Small intestine (tissue), 7 donors: ENCODE data around the gene HEMK1. TPM values are rescaled to one million over a fixed set of nuclear protein-coding genes. Genes with fewer than 3 reads are reported as not detected.

Experiments
- DNase-seq, 2 donors: peaks; one replicate each; pipeline versions ENCODE4 v3.0.0 to v3.0.0-alpha.2; 2013
- FAIRE-seq: peaks from 2 replicates; lab custom pipeline; 2012; peaks lifted over from hg19 to GRCh38; lab: Jason Lieb, UNC
- H3K27ac ChIP-seq, 3 donors: one replicate each; pipeline ENCODE4 v1.5.1; 2013; ENCODE audit warnings: low read length in 2 of 3, mild to moderate bottlenecking in 2 of 3, control low read depth in 1 of 3, inconsistent platforms in 1 of 3, low read depth in 1 of 3, moderate library complexity in 1 of 3
- H3K27me3 ChIP-seq, 3 donors: one replicate each; pipeline ENCODE4 v1.6.1; 2013; ENCODE audit warnings: low read length in 3 of 3, inconsistent platforms in 1 of 3; ENCODE audit not compliant: control insufficient read depth in 3 of 3, insufficient read depth in 3 of 3
- H3K36me3 ChIP-seq, 3 donors: one replicate each; pipeline ENCODE4 v1.6.1; 2013; ENCODE audit warnings: low read length in 3 of 3, inconsistent platforms in 1 of 3, low read depth in 1 of 3, mild to moderate bottlenecking in 1 of 3, moderate library complexity in 1 of 3; ENCODE audit not compliant: control insufficient read depth in 3 of 3, insufficient read depth in 2 of 3
- H3K4me1 ChIP-seq, 3 donors: one replicate each; pipeline ENCODE4 v1.6.1; 2013; ENCODE audit warnings: low read length in 2 of 3, inconsistent platforms in 1 of 3, low read depth in 1 of 3, mild to moderate bottlenecking in 1 of 3, moderate library complexity in 1 of 3; ENCODE audit not compliant: control insufficient read depth in 3 of 3, insufficient read depth in 2 of 3
- H3K4me3 ChIP-seq, 3 donors: one replicate each; pipeline ENCODE4 v1.5.1; 2013; ENCODE audit warnings: low read length in 3 of 3, control low read depth in 1 of 3, inconsistent platforms in 1 of 3, low read depth in 1 of 3, mild to moderate bottlenecking in 1 of 3, moderate library complexity in 1 of 3
- H3K9me3 ChIP-seq, 2 donors: one replicate each; pipeline ENCODE4 v1.6.1; 2013; ENCODE audit warnings: low read depth in 1 of 2, low read length in 1 of 2; ENCODE audit not compliant: control insufficient read depth in 2 of 2, insufficient read depth in 1 of 2
- WGBS, 3 donors: extraction: QIAGEN DNeasy Blood & Tissue Kit; methylation state at CpG; one replicate each; pipeline ENCODE4 v1.1.7; 2013; 5-methylcytosine and 5-hydroxymethylcytosine counted together
- polyA plus RNA-seq, 4 donors: library from polyadenylated mRNA; stranded (reverse) in 3 of 4; unstranded in 1 of 4; fragments of 200-250 nt in 3 of 4; fragments of 120-200 nt in 1 of 4; gene quantifications; one replicate each; pipeline versions ENCODE4 v1.2.1 to v1.2.3, GENCODE V29; 2013
- donor health status: healthy with polysubstance abuse.
- donor health status: control.
- donor health status: control.
- donor health status: Bipolar disorder and iron deficiency.
- donor health status: healthy.

The HEMK1 gene
- polyA plus RNA-seq, 4 donors = 13.9 to 30.1 (median 16.0) TPM

GRCh38 chr3:50592568-50592967 is 23.2 kb downstream of the HEMK1 start:
- FAIRE-seq (no peak), DNase-seq (peak in 1 of 2 donors; percentile 27)
- no peak overlapping the region for H3K4me3 ChIP-seq
- 11 to 41% (median 29%) methylated on average over 5 of the region's 5 CpGs for WGBS, 3 donors
- no peaks in the 10 kb centered on the region for H3K36me3 ChIP-seq
- H3K4me1 ChIP-seq = peaks cover 0 to 34% (median 3%) of the 10 kb centered on the region in 3 donors
- no peaks in the 10 kb centered on the region for H3K9me3 ChIP-seq
- no peaks in the 10 kb centered on the region for H3K27me3 ChIP-seq
- no peak overlapping the region for H3K27ac ChIP-seq

- no peaks in the 10 kb centered on the region for H3K27me3 ChIP-seq
- no peak for FAIRE-seq
- H3K9me3 ChIP-seq = no peaks in the 10 kb centered on the region
- DNase-seq = no peak
- no peak overlapping the region for H3K4me3 ChIP-seq
- 33 to 53% (median 41%) methylated on average over 2 of the region's 2 CpGs for WGBS, 3 donors
- peaks cover 0 to 5% (median 0%) of the 10 kb centered on the region in 3 donors for H3K36me3 ChIP-seq
- H3K27ac ChIP-seq = no peak overlapping the region
- H3K4me1 ChIP-seq = peaks cover 0 to 22% (median 3%) of the 10 kb centered on the region in 3 donors
Measured at GRCh38 chr3:50594253-50594785, 25.0 kb downstream of the HEMK1 start.

- H3K9me3 ChIP-seq = no peaks in the 10 kb centered on the region
- peaks cover 9 to 54% (median 21%) of the 10 kb centered on the region in 3 donors for H3K4me1 ChIP-seq
- no peak overlapping the region for H3K4me3 ChIP-seq
- FAIRE-seq (no peak), DNase-seq (no peak)
- H3K27ac ChIP-seq = no peak overlapping the region
- peaks cover 0 to 34% (median 0%) of the 10 kb centered on the region in 3 donors for H3K36me3 ChIP-seq
- 88 to 94% (median 92%) methylated on average over 6 of the region's 6 CpGs for WGBS, 3 donors
- H3K27me3 ChIP-seq = no peaks in the 10 kb centered on the region
Measured at GRCh38 chr3:50599115-50599715, 29.9 kb downstream of the HEMK1 start.

- H3K36me3 ChIP-seq = peaks cover 0 to 39% (median 0%) of the 10 kb centered on the region in 3 donors
- FAIRE-seq (no peak), DNase-seq (no peak)
- H3K4me3 ChIP-seq = no peak overlapping the region
- no peaks in the 10 kb centered on the region for H3K27me3 ChIP-seq
- WGBS, 3 donors = 80 to 83% (median 82%) methylated on average over 1 of the region's 1 CpG
- H3K4me1 ChIP-seq = peaks cover 9 to 55% (median 21%) of the 10 kb centered on the region in 3 donors
- H3K9me3 ChIP-seq = no peaks in the 10 kb centered on the region
- H3K27ac ChIP-seq = peak overlapping the region in 1 of 3 donors; percentile 35
Measured at GRCh38 chr3:50599716-50600118, 30.4 kb downstream of the HEMK1 start.

- no peaks in the 10 kb centered on the region for H3K27me3 ChIP-seq
- DNase-seq (peak in 1 of 2 donors; percentile 27), FAIRE-seq (no peak)
- H3K4me3 ChIP-seq = no peak overlapping the region
- no peaks in the 10 kb centered on the region for H3K9me3 ChIP-seq
- 53 to 72% (median 68%) methylated on average over 8 to 9 of the region's 9 CpGs for WGBS, 3 donors
- H3K36me3 ChIP-seq = peaks cover 0 to 44% (median 0%) of the 10 kb centered on the region in 3 donors
- H3K4me1 ChIP-seq = peaks cover 9 to 57% (median 21%) of the 10 kb centered on the region in 3 donors
- H3K27ac ChIP-seq = peak overlapping the region; percentile 86 to 98 (median 97)
Measured at GRCh38 chr3:50600141-50600753, 30.9 kb downstream of the HEMK1 start.

GRCh38 chr3:50600841-50601591 is 31.7 kb downstream of the HEMK1 start:
- Histone ChIP-seq H3K27ac (peak overlapping the region; percentile 86 to 98 (median 97)), H3K27me3 (no peaks in the 10 kb centered on the region), H3K36me3 (peaks cover 0 to 52% (median 1%) of the 10 kb centered on the region in 3 donors), H3K4me3 (no peak overlapping the region), H3K9me3 (no peaks in the 10 kb centered on the region), H3K4me1 (peaks cover 9 to 60% (median 21%) of the 10 kb centered on the region in 3 donors)
- DNase-seq = peak; percentile 96 to 97
- no peak for FAIRE-seq
- 1 to 5% (median 2%) methylated on average over 14 of the region's 14 CpGs for whole genome bisulfite sequencing, 3 donors

GRCh38 chr3:50602595-50603191 is 33.4 kb downstream of the HEMK1 start:
- DNase-seq (peak; percentile 73), FAIRE-seq (no peak)
- Histone ChIP-seq H3K4me1 (peaks cover 9 to 76% (median 21%) of the 10 kb centered on the region in 3 donors), H3K27me3 (no peaks in the 10 kb centered on the region), H3K9me3 (no peaks in the 10 kb centered on the region), H3K4me3 (no peak overlapping the region), H3K36me3 (peaks cover 0 to 69% (median 3%) of the 10 kb centered on the region in 3 donors), H3K27ac (peak overlapping the region; percentile 86 to 98 (median 97))
- WGBS, 3 donors = 42 to 60% (median 51%) methylated on average over 9 of the region's 9 CpGs
